ENCODE results near the gene FADS3. TPM values are rescaled to one million over a fixed set of nuclear protein-coding genes. Genes with fewer than 3 reads are reported as not detected.
"Not testable (repeated sequence)": the region's sequence is repeated elsewhere in the genome, so short reads cannot be mapped to it uniquely, and the experiment has no call there.

FADS3 gene
- polyA plus RNA-seq, 1 donor from 2014 or later = 21.8 TPM

DNA sequence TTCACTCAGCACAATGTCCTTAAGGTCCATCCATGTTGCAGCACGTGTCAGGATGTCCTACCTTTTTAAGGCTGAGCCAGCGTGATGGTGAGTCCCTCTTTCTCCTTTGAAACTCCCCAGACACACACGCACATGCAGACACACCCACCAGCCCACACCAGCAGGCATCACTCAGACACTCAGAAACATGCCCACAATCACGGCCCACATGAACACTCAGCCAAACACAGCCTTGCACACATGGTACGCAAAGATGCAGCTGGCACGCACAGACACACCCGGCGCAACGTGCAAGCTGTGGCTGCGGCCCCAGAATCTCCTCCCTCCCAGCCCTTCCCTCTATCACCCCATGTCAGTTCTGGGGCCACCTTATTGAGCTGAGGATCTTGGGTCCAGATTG, 8.0 kb downstream of the FADS3 start:
- peak overlapping the region in 1 of 4 donors; percentile 56 for H3K4me3 Mint-ChIP-seq
- peak overlapping the region; percentile 8 to 33 (median 14) for H3K27ac Mint-ChIP-seq
- H3K4me1 Mint-ChIP-seq = peaks cover 22 to 40% (median 25%) of the 10 kb centered on the region in 3 donors

DNA sequence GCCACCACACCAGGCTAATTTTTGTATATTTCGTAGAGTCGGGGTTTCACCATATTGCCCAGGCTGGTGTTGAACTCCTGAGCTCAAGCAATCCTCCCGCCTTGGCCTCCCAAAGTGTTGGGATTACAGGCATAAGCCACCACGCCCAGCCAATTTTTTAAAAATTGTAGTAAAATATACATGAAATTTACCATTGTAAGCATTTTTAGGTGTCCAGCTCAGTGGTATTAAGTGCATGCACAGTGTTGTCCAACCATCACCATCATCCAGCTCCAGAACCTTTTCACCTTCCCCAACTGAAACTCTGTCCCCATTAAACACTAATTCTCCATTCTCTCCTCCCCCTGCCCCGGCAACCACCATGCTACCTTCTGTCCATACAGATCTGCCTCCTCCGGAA, 8.5 kb downstream of the FADS3 start:
- no peaks in the 10 kb centered on the region for H3K9me3 Mint-ChIP-seq
- H3K27me3 Mint-ChIP-seq = no peaks in the 10 kb centered on the region
- peak overlapping the region in 1 of 4 donors; percentile 56 for H3K4me3 Mint-ChIP-seq
- peak overlapping the region; percentile 8 to 33 (median 14) for H3K27ac Mint-ChIP-seq
- peaks cover 22 to 40% (median 25%) of the 10 kb centered on the region in 3 donors for H3K4me1 Mint-ChIP-seq
- peaks cover 2% of the 10 kb centered on the region for H3K36me3 Mint-ChIP-seq

More for the DNA sequence above, 8.0 kb downstream of the FADS3 start:
- peaks cover 2% of the 10 kb centered on the region for H3K36me3 Mint-ChIP-seq
- no peaks in the 10 kb centered on the region for H3K27me3 Mint-ChIP-seq
- no peaks in the 10 kb centered on the region for H3K9me3 Mint-ChIP-seq

DNA sequence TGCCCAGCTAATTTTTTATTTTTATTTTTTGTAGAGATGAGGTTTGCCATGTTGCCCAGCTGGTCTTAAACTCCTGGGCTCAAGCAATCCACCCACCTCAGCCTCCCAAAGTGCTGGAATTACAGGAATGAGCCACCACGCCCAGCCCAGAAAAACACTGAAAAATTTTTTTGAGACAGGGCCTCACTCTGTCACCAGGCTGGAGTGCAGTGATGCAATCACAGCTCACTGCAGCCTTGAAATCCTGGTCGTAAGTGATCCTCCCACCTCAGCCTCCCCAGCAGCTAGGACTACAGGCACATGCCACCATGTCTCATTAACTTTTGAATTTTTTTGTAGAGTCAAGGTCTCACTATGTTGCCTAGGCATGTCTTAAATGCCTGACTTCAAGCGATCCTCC, 9.1 kb downstream of the FADS3 start:
- not testable (repeated sequence) for H3K4me3 Mint-ChIP-seq, H3K36me3 Mint-ChIP-seq, H3K9me3 Mint-ChIP-seq, H3K27ac Mint-ChIP-seq, H3K27me3 Mint-ChIP-seq
- H3K4me1 Mint-ChIP-seq = peaks cover 22 to 37% (median 22%) of the 10 kb centered on the region in 3 donors

DNA sequence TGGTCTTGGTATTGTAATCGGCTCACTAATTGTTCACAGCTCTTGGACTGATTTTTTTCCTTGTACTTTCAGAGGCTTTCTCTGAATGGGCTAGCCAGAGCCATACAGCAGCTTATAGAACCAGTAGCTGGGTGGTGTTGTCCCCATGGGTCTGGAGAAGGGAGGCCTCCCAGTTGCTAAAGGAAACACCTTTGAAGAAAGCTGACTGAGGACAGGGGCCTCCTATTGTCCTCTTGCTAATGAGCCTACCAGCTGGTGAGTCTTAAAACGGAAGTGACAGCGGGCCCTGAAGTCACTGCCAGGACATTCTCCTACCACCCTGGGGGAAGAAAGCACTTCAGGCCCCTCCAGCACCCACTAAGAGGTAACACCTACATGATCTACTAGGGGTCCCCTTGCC, 9.9 kb downstream of the FADS3 start:
- peak overlapping the region; percentile 18 to 74 (median 58) for H3K4me3 Mint-ChIP-seq
- peaks cover 22 to 36% (median 22%) of the 10 kb centered on the region in 3 donors for H3K4me1 Mint-ChIP-seq
- no peaks in the 10 kb centered on the region for H3K9me3 Mint-ChIP-seq
- H3K36me3 Mint-ChIP-seq = peaks cover 2% of the 10 kb centered on the region
- H3K27ac Mint-ChIP-seq = peak overlapping the region in 2 of 3 donors; percentile 46 to 67
- H3K27me3 Mint-ChIP-seq = no peaks in the 10 kb centered on the region

DNA sequence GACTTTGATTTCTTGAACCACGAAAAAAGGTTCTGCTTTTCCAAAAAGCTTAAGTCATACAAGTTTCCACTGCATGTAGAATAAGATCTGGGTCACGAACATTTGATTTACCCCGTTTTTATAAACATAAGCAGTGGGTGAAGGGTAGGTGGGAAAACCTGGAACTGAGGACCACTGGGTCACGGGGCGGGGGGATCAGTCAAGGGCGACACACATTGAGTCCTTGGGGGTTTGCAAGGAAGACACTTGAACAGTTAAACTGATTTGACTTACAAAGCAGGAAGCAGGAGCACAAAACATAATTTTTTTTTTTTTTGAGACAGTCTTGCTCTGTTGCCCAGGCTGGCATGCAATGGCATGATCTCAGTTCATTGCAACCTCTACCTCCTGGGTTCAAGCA, 10.9 kb downstream of the FADS3 start:
- Mint-ChIP-seq H3K9me3 (no peaks in the 10 kb centered on the region), H3K4me3 (peak overlapping the region; percentile 73 to 98 (median 92)), H3K36me3 (peaks cover 2% of the 10 kb centered on the region), H3K27ac (peak overlapping the region; percentile 67 to 94 (median 88)), H3K27me3 (no peaks in the 10 kb centered on the region), H3K4me1 (peaks cover 22 to 36% (median 22%) of the 10 kb centered on the region in 3 donors)

DNA sequence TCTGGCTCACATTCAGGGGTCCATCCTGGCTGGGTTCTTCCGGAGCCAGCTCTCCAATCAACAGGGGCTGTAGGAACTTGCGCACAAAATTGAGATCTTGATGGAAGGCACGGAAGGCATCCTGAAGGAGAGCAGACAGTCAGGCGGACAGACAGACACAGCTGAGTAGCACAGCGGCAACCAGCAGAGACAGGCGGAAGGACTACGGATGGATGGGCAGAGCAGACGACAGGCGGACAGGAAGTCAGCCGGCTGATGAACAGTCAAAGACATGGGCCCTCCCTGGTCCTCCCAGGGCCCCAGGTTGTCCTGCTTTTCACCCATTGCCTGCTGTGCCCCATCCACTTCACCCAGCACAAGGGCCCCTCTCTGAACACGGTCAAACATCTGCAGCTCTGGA, 11.3 kb downstream of the FADS3 start:
- H3K4me1 Mint-ChIP-seq = peaks cover 22 to 36% (median 22%) of the 10 kb centered on the region in 3 donors
- H3K27me3 Mint-ChIP-seq = no peaks in the 10 kb centered on the region
- peak overlapping the region; percentile 73 to 98 (median 92) for H3K4me3 Mint-ChIP-seq
- H3K9me3 Mint-ChIP-seq = no peaks in the 10 kb centered on the region
- H3K27ac Mint-ChIP-seq = peak overlapping the region; percentile 67 to 94 (median 88)
- H3K36me3 Mint-ChIP-seq = peaks cover 2% of the 10 kb centered on the region

DNA sequence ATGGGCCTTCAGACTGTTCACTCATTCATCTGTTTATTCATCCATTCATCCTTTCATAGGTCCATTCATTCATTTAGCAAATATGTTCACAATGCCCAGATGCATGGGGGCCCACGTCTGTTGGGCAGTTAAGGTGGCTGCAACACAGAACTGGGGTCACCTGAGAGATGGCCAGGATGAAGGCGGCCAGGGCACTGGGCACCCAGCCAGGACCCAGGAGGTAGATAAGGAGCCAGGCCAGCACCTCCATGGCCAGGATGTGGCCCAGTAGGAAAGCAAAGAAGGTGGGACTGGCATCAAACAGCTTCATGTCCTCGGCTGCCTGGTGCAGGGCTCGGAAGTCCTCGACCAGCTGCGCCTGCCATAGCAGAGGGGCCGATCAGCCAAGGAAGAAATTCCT, 12.2 kb downstream of the FADS3 start:
- peak overlapping the region in 3 of 4 donors; percentile 66 to 96 (median 73) for H3K4me3 Mint-ChIP-seq
- peaks cover 2% of the 10 kb centered on the region for H3K36me3 Mint-ChIP-seq
- peaks cover 22 to 34% (median 22%) of the 10 kb centered on the region in 3 donors for H3K4me1 Mint-ChIP-seq
- H3K27me3 Mint-ChIP-seq = no peaks in the 10 kb centered on the region
- no peaks in the 10 kb centered on the region for H3K9me3 Mint-ChIP-seq
- peak overlapping the region in 2 of 3 donors; percentile 67 to 84 for H3K27ac Mint-ChIP-seq

DNA sequence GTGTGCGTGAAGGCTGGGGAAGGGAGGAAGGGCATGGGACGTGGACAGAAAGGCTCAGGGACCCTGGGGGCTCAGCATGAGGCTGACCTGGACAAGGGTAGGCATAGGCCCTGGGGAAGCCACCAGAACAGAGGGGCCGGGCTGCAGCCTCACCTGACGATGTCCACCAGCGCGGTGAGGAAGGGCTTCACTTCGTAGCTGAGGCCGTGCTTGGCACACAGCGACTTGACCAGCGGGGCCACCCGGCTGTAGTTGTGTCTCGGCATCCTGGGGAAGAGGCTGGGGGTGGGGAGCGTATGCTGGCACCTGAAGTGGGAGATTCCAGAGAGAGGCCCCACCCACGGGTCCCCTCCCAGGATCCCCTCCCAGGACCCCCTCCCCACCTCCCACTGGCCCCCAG, 15.6 kb downstream of the FADS3 start:
- no peaks in the 10 kb centered on the region for H3K27me3 Mint-ChIP-seq
- peaks cover 15 to 21% (median 17%) of the 10 kb centered on the region in 3 donors for H3K4me1 Mint-ChIP-seq
- no peak overlapping the region for H3K27ac Mint-ChIP-seq
- no peaks in the 10 kb centered on the region for H3K9me3 Mint-ChIP-seq
- peaks cover 2% of the 10 kb centered on the region for H3K36me3 Mint-ChIP-seq
- no peak overlapping the region for H3K4me3 Mint-ChIP-seq

DNA sequence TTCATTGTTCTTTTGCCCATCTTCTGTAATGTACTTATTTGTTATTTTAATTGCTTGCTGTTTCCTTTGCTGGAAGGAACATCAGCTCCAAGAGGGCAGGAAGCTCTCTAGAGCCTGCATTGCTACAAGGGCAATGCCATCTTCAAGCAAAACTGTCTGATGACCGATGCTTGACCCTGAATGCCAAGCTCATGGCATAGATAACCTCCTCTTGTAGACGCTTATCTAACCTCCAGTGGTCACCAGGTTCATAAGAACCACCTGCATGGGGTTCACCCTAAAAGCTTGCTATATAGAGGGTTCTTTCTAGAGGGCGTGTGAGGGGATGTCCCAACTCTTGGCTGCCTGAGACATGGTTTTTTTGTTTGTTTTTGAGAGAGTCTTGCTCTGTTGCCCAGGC, 16.5 kb downstream of the FADS3 start:
- Mint-ChIP-seq H3K27ac (no peak overlapping the region), H3K27me3 (no peaks in the 10 kb centered on the region), H3K4me3 (peak overlapping the region in 1 of 4 donors; percentile 20), H3K36me3 (peaks cover 2% of the 10 kb centered on the region), H3K4me1 (peaks cover 6 to 12% (median 9%) of the 10 kb centered on the region in 3 donors), H3K9me3 (no peaks in the 10 kb centered on the region)

DNA sequence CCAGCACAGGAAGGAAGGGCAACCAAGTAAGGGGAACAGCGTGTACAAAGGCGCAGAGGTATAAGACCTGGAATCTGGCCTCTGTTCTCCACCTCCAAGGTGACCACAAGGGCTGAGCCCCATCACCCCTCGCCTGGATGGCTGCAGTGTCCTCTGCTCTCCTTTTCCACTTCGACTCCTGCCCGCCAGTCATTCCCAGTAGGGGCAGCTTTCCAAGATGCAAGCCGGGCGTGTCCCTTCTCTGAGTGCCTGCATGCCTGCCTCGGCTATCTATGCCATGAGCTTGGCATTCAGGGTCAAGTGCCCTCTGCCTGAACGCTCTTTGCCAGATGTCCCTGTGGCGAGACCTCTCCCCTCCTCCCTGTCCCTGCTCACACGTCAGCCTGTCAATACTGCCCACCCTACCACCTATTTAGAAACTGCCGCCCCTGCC, 17.0 kb downstream of the FADS3 start:
- Mint-ChIP-seq H3K27me3 (no peaks in the 10 kb centered on the region), H3K27ac (no peak overlapping the region), H3K36me3 (peaks cover 2% of the 10 kb centered on the region), H3K9me3 (no peaks in the 10 kb centered on the region), H3K4me1 (peaks cover 4 to 8% (median 8%) of the 10 kb centered on the region in 3 donors), H3K4me3 (peak overlapping the region in 1 of 4 donors; percentile 68)

DNA sequence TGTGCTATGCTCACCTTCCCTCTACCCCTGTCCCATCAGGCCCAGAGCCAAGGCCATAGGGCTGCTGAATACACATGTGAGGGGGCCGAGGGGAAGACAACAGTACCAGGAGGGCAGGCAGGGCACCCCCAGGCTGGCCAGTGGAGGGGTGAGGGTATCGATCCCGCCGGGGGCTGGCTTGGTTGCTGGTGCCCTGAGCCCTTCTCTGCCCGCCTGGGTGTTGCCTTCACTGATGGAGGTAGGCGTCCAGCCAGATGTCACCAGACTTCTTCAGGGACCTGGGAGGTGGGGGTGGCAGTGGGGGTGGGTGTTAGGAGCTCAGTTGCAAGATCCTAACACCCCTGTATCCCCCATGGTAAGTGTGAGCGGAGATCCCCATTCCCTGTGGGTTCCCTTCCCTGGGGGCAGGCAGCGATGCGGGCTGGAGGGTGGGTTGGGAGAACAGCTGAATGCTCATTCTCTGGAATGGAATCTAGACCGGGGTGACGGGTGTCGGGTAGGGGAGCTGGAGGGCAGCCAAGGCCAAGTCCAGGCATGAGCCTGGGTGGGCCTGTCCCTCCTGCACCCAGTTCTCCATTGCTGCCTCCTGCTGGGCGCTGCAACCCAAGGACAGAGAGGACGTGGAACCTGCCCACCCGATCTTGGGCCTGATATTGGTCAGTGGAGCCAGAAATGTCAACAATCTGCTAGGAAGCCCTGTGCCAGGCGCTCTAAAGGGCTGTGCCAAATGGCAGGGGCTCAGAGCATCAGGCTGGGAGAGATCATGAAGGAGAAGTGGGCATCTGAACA, 17.6 kb downstream of the FADS3 start:
- peaks cover 2 to 6% (median 5%) of the 10 kb centered on the region in 3 donors for H3K4me1 Mint-ChIP-seq
- no peaks in the 10 kb centered on the region for H3K27me3 Mint-ChIP-seq
- peaks cover 2% of the 10 kb centered on the region for H3K36me3 Mint-ChIP-seq
- H3K4me3 Mint-ChIP-seq = no peak overlapping the region
- no peak overlapping the region for H3K27ac Mint-ChIP-seq
- H3K9me3 Mint-ChIP-seq = no peaks in the 10 kb centered on the region

DNA sequence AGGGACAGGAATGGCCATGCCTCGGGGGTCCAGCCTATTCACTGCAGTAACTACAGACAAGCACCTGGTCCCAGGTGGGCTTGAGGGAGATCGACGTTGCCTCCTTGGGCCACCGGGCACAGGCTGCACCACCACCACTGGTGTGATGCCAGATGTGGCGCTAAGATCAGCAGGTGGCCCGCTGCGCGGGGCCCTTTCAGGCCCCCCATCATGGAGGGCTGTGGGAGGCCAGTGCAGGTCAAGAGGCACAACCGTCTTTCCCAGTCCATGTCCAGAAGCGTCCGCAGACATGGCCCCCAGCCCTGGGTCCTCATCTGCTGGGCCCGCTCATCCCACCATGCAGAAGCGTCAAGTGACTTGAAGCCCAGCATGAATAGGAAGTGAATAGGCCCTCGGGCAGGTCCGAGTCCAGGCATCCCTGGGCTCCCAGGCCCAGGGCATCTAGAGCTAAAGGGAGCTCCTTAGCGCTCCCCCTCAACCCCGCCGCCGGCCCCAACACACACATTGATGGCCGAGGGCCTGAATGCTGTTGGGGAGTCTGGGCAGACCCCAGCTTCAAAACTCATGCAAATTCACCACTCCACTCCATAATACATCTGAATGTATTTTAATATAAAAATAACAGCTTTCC, 18.3 kb downstream of the FADS3 start:
- peaks cover 2% of the 10 kb centered on the region for H3K36me3 Mint-ChIP-seq
- H3K27me3 Mint-ChIP-seq = no peaks in the 10 kb centered on the region
- no peak overlapping the region for H3K4me3 Mint-ChIP-seq
- peaks cover 2 to 6% (median 5%) of the 10 kb centered on the region in 3 donors for H3K4me1 Mint-ChIP-seq
- H3K27ac Mint-ChIP-seq = no peak overlapping the region
- H3K9me3 Mint-ChIP-seq = no peaks in the 10 kb centered on the region

DNA sequence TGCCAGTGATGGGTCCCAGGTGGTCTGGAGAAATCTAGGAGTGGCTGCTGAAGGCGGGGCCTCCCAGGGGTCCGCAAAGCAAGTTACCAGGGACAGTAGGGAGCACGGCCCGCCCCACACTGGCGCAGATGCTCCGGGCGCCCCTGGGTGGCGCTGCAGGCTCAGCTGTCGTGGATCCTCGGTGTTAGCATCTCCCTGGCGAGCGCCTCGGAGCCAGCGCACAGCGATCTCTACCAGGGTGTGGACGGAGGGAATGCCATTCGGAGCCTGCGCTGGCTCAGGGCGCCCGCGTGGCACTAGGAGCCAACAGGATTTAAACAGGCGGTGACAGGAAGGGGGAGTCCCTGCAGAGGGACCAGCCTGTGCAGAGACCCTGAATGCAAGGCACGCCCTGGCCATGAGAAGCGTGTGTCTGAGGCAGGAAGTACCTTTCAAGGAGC, 20.2 kb downstream of the FADS3 start:
- Mint-ChIP-seq H3K27ac (peak overlapping the region; percentile 3 to 90 (median 63)), H3K4me1 (peaks cover 2 to 6% (median 5%) of the 10 kb centered on the region in 3 donors), H3K27me3 (no peaks in the 10 kb centered on the region), H3K36me3 (peaks cover 2% of the 10 kb centered on the region), H3K4me3 (peak overlapping the region in 2 of 4 donors; percentile 9 to 89), H3K9me3 (no peaks in the 10 kb centered on the region)

DNA sequence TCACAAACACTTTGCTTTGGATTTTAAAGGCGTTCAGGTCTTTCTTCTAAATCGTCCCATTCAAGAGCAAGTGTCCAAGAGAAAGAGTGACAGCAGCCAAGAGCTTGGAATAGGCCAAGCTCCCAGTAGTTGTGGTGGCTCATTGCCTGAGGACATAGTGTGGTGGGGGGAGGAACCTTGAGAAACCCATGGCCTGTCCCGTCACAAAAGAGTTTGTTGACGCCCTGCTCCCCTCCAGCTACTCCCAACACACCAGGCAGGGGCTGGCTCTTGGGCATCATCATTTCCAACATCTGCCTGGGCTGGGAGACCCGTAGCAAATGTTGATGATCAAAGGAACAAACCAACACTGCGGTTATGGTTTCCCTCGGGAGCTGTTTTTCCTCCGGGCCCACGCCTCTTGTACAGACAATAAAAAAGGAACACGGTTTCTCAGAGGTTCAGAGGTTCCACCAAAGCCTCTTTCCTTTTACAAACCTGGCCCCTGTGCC, 20.8 kb downstream of the FADS3 start:
- peaks cover 2% of the 10 kb centered on the region for H3K36me3 Mint-ChIP-seq
- no peaks in the 10 kb centered on the region for H3K9me3 Mint-ChIP-seq
- H3K4me3 Mint-ChIP-seq = no peak overlapping the region
- H3K27me3 Mint-ChIP-seq = no peaks in the 10 kb centered on the region
- H3K27ac Mint-ChIP-seq = no peak overlapping the region
- H3K4me1 Mint-ChIP-seq = peaks cover 2 to 6% (median 5%) of the 10 kb centered on the region in 3 donors

All from IgD-negative memory B cell (primary cell).